ENCODE data around the gene TTC3.

TTC3 gene

GRCh38 chr21:37062593-37062935 lies 10.5 kb upstream of the TTC3 start:
- no peak for DNase-seq

- no peak for DNase-seq
These were observed 9.6 kb upstream of the TTC3 start for GRCh38 chr21:37063433-37063832.

- DNase-seq: no peak
These were observed 8.2 kb upstream of the TTC3 start for GRCh38 chr21:37064841-37065240.

GRCh38 chr21:37065561-37066177 lies 7.4 kb upstream of the TTC3 start:
- DNase-seq: no peak

- peak in 1 of 2 experiments; percentile 35 for DNase-seq
These were observed 1.3 kb upstream of the TTC3 start for GRCh38 chr21:37071561-37072273.

DNA sequence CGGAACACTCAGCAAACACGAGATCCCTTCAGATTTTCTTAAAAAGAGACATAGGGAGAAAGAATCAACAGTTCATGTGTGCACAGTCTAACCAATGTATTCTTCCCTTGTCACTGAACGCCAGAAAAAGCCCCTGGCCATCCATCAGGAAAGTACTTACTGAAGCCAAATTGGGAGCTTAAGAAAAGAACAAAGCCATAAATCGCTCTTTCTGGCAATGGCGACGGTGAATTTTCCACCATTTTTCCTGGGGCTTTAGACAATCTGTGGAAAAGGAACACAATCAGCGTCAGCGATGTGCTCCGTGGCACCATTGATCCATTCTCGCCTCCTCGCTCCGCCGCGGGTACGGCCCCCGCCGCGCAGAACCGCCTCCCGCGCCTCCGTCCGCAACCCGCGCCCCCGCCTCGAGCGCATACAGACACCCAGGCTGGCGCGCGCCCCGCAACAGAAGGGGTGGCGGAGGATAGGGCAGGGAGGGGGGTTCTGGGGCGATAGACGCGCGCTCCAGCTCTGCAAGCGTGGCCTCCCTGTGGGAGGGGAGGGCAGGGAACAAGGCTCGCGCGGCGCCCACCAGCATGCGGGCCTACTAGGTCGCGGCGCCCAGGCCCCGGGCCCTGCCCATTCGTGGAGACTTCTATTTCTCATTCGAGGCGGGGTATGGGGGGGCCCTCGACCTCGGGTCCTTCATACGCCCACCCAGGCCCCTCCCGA lies 623 bp upstream of the TTC3 start:
- DNase-seq: peak; percentile 65 to 71

DNA sequence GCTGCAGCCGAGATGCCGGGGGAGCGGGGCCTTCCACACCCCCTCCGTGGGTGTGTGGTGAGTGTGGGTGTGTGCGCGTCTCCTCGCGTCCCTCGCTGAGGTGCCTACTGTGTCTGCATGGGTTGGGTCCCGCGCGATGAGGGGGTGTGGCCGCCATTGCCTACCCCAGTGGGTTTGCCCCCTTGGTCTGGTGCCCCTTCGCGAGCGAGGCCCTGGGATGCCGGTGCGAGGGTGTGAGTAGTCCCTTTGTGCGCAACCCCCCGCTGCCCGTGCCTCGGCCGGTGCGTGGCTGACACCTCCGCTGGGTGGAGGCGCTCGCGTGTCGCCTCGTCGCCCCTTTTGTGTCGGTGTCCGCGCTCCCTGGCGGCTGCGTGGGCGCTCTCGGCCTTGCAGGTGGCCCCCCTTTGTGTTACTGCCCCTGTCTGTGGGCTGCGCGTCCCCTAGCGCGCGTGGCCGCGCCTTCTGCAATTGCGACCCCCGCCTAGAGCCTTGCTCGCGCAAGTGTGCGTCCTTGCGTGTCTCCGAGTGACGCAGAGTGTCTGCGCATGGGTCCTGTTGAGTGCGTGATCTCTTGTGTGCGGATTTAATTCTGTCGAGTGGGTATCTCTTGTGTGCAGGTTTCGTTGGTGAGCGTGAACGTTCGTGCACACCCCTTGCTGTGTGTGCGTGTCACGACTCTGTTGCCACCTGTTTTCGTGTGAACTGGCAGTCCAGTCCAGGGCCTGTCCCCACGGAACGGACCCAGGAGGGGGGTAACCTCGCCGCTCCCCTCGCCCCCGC lies 553 bp downstream of the TTC3 start:
- DNase-seq: peak in 1 of 2 experiments; percentile 19

DNA sequence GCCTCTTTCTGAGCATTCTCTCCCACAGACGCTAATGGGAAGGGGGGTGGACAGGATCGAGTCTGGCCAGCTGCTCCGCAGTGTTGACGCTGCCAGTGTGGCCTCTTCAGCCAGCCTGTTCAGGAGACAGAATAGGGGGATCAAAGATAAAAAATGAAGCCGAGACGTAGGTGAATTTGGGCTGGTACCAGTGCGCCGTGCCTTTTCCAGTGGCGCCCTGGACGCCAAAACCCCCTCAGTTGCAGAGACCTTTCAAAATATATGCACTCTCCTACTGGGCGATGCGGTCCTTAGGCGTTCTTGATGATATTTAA lies 1.1 kb downstream of the TTC3 start:
- DNase-seq: peak in 1 of 2 experiments; percentile 25

DNA sequence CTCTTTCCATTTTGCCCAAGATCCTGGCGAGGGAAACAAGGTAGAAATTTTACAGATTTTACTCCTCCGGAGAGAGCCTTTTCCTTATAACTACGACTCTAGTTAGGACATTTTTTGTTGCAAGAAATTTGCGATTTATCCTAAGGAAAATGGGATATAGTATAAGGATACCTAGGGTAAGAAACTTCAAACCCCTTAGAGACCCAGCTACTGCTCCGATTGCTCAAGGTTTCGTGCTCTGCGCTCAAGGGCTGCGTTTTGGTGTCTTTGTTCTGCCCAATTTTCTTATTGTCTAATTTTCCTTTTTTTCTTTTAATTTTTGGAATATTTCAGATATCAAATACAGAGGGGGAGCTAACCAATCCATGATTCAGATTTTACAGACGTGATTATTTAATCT lies 1.5 kb downstream of the TTC3 start:
- no peak for DNase-seq

GRCh38 chr21:37075214-37075770 lies 2.2 kb downstream of the TTC3 start:
- no peak for DNase-seq

DNA sequence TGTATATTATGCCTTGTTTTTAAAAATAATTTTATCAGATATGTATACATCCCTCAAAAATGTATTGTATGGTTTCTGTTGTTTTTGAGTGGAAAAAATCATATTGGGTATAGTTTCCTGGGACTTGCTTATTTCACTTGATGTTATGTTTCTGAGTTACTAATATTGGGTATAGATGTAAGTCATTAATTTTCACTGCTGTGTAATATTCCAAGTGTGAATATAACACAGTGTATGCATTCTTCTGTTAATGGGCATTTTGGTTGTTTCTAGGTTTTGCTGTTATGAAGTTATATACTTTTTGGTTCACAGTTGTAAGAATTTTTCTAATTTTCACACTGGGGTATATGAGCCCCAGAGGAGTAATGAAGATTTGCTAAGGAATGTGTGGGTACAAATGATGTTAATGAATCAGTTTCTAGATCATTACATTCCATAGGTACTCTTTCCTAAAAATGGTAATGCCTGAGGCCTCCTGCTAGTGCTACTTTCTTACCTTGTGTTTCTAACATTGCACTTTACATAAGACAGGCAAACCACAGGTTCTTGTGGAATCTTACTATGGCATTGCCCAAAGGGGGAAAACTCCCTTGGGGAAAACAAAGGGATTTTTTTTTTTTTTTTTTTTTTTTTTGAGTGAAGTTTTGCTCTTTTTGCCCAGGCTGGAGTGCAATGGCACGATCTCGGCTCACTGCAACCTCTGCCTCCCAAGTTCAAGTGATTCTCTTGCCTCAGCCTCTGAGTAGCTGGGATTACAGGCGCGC lies 3.2 kb downstream of the TTC3 start:
- DNase-seq: no peak

GRCh38 chr21:37077403-37077802 lies 4.3 kb downstream of the TTC3 start:
- DNase-seq: no peak

GRCh38 chr21:37079211-37079824 lies 6.3 kb downstream of the TTC3 start:
- no peak for DNase-seq

DNA sequence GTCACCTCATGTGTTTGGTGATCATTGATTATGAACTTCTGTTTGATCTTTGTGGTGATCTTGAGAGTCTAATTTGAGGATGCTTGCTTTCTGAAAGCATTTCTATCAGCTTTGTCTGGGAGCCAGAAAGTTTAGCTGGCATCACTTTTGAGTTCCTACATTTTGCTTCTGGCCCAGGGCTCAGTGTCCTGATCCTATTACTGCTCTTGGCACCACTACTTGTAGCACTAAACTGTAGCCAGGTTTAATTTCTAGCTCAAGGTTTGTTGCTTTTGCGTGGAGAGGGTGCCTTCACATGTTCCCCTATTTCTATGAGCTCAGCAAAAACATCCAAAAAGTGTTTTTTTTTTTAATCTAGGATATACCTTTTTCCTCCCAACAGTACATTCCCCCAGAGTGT lies 9.3 kb downstream of the TTC3 start:
- DNase-seq: no peak

DNA sequence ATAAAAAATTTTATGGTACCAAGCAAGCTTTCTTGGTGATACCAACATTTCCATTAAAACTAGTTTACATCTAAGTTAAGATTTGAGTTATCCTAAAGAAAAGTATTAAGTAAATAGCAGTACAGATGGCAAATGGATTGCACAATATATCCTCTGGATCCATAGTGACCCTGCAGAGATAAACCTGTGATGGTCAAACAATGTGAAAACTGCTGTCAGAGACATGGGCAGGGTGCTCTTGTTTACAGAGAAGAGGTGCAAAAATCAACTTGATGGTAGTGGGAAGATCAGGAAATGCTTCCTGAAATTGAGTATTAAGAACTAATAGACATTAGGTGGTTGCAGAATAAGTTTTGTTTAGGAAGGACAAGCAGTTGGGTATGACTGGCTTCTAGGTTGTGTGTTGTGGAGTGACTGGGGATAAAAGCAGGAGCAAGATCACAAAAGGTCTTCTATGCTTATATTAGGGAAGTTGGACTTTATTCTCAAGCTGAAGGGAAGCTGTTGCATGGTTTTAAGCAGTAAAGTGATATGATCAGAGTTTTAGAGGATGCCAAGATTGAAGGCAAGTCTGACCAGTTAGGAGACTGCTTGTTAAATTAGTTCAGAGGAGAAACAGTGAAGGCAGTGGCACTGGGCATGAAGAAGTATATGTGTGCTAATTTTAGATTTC lies 9.9 kb downstream of the TTC3 start:
- DNase-seq: no peak

DNA sequence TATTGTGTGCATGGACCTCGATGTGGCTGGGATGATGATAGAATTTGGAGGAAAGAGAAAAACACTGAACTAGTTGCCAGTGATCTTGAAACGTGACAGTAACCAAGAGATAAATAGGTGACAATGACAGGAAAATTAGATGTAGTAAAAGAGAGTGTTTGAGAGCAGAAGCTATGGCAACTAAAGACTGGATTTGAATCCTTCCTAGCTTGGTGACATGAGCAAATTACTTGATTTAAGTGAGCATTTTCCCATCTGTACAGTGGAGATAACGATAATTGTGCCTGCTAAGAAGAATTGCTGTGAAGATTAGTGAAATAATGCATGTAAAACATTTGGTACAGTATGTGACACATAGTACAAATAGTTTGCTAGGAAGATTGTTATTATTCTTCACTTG lies 12.7 kb downstream of the TTC3 start:
- DNase-seq: no peak

GRCh38 chr21:37087188-37087587 lies 14.1 kb downstream of the TTC3 start:
- DNase-seq: peak; percentile 49

GRCh38 chr21:37088186-37088735 lies 15.2 kb downstream of the TTC3 start:
- DNase-seq: no peak

DNA sequence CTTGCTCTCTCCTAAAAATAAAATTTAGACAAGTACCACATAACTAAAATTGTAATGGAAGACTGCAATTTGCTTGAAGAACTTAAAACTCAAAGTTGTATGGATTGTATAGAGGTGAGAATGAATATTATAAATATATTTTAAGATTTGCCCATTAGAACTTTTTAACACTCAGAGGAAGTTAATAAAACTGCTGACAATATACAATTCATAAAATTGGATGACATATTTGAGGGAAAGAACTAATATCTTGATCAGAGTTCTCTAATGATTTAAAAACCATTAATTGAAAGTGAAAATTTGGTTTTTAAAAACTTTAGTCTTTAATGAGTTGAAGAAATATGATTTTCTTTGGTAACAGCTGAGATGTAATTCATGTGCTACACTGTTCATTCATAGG lies 20.9 kb downstream of the TTC3 start:
- DNase-seq: no peak

GRCh38 chr21:37095821-37096220 lies 22.8 kb downstream of the TTC3 start:
- DNase-seq: no peak

DNA sequence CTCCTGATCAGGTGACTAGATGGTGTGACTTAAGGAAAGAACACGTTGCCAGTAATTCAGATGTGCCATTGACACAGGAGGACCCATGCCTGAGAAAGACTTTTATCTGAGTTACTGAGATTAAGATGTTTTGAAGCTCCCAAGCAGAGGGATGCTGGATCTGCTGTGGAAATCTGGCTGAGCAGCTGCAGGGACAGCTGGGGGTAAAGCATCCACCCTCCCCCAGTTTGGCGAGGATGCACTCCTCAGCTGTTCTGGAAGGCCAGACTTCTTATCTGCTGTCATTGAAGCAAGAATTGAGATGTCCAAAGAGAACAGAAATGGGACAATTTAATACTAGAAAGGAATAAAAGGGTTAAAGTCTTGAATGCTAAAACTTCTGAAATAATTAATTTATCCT lies 25.7 kb downstream of the TTC3 start:
- no peak for DNase-seq

All from SHP77 (cell line).